Measurements from ENCODE around the gene RASSF3. TPM values are rescaled to one million over a fixed set of nuclear protein-coding genes. Genes with fewer than 3 reads are reported as not detected.

RASSF3 gene
- total RNA-seq (10 to 100 TPM; 31.5 to 60.9 TPM), polyA plus RNA-seq (10 to 100 TPM; 26.7 to 35.4 TPM)
- long read RNA-seq, donor 1, transcript RASSF3-204 (5 exons, 3,492 nt) = major isoform, 12 of 12 reads
- long read RNA-seq, donor 1, partial matches to known transcripts = 0 of 12 reads
- long read RNA-seq, donor 1, other reads (novel, unspliced or antisense) = 0 of 12 reads
- long read RNA-seq, donor 2, partial matches to known transcripts = 0 of 2 reads
- long read RNA-seq, donor 2, other reads (novel, unspliced or antisense) = 0 of 2 reads
- long read RNA-seq, donor 3, transcript RASSF3-204 (5 exons, 3,492 nt) = major isoform, 8 of 15 reads
- long read RNA-seq, donor 3, partial matches to known transcripts = 7 of 15 reads
- long read RNA-seq, donor 3, other reads (novel, unspliced or antisense) = 0 of 15 reads
- long read RNA-seq, donor 4 = 0 reads
- long read RNA-seq, donor 5, transcript RASSF3-204 (5 exons, 3,492 nt) = major isoform, 12 of 29 reads
- long read RNA-seq, donor 5, partial matches to known transcripts = 17 of 29 reads
- long read RNA-seq, donor 5, other reads (novel, unspliced or antisense) = 0 of 29 reads

- H3K36me3 ChIP-seq (ENCODE audit: control insufficient read depth in 4 of 4, insufficient read depth in 4 of 4, low read length in 4 of 4) = peaks cover 0 to 2% (median 0%) of the 10 kb centered on the region in 4 donors
- H3K9me3 ChIP-seq (ENCODE audit: control insufficient read depth in 4 of 4, insufficient read depth in 3 of 4, low read length in 3 of 4) = no peaks in the 10 kb centered on the region
- no peak for TF ChIP-seq CTCF (IDR thresholded peaks at IDR 0.05; ENCODE audit: control extremely low read depth, extremely low read depth)
- ATAC-seq (ENCODE audit: insufficient read depth, low FRiP score) (peak; percentile 88), DNase-seq (peak; percentile 84 to 87 (median 84))
- H3K27me3 ChIP-seq (ENCODE audit: control insufficient read depth in 3 of 3, insufficient read depth in 3 of 3, low read length in 2 of 3) = no peaks in the 10 kb centered on the region
- peak within 1 kb of the TSS; percentile 78 for H3K4me3 ChIP-seq
- peak within 1 kb of the TSS; percentile 31 to 89 for H3K9ac ChIP-seq (ENCODE audit: insufficient read depth in 1 of 2, low read length in 2 of 2)
- WGBS, 2 donors = 0% methylated on average over 37 to 76 of the region's 76 CpGs
- H3K27ac ChIP-seq (ENCODE audit: low read depth in 1 of 2, low read length in 1 of 2) = peak within 1 kb of the TSS; percentile 91 to 94
- H3K4me1 ChIP-seq (ENCODE audit: control insufficient read depth in 5 of 5, insufficient read depth in 5 of 5, low read length in 5 of 5) = peaks cover 0 to 22% (median 3%) of the 10 kb centered on the region in 5 donors
Measured at GRCh38 chr12:64610079-64610659, at the start of gene RASSF3. Gene RASSF3, plus strand, starts transcription at chr12:64610495. Its CDS starts 138 bp downstream, at chr12:64610633.

- no peak for TF ChIP-seq CTCF (IDR thresholded peaks at IDR 0.05; ENCODE audit: control extremely low read depth, extremely low read depth)
- Histone ChIP-seq H3K9me3 (ENCODE audit: control insufficient read depth in 4 of 4, insufficient read depth in 3 of 4, low read length in 3 of 4) (peaks cover 0 to 3% (median 0%) of the 10 kb centered on the region in 4 donors), H3K4me3 (no peak overlapping the region), H3K4me1 (ENCODE audit: control insufficient read depth in 5 of 5, insufficient read depth in 5 of 5, low read length in 5 of 5) (peaks cover 0 to 1% (median 0%) of the 10 kb centered on the region in 5 donors), H3K27me3 (ENCODE audit: control insufficient read depth in 3 of 3, insufficient read depth in 3 of 3, low read length in 2 of 3) (no peaks in the 10 kb centered on the region), H3K27ac (ENCODE audit: low read depth in 1 of 2, low read length in 1 of 2) (no peak overlapping the region), H3K9ac (ENCODE audit: insufficient read depth in 1 of 2, low read length in 2 of 2) (no peak overlapping the region), H3K36me3 (ENCODE audit: control insufficient read depth in 4 of 4, insufficient read depth in 4 of 4, low read length in 4 of 4) (no peaks in the 10 kb centered on the region)
- DNase-seq (no peak), ATAC-seq (ENCODE audit: insufficient read depth, low FRiP score) (no peak)
- WGBS, 2 donors = 96% methylated on average over 9 of the region's 9 CpGs
Measured at GRCh38 chr12:64561302-64562136, 48.8 kb upstream of the RASSF3 start.

GRCh38 chr12:64566122-64566521 lies 44.2 kb upstream of the RASSF3 start:
- Histone ChIP-seq H3K4me3 (no peak overlapping the region), H3K9me3 (ENCODE audit: control insufficient read depth in 4 of 4, insufficient read depth in 3 of 4, low read length in 3 of 4) (no peaks in the 10 kb centered on the region), H3K27me3 (ENCODE audit: control insufficient read depth in 3 of 3, insufficient read depth in 3 of 3, low read length in 2 of 3) (no peaks in the 10 kb centered on the region), H3K9ac (ENCODE audit: insufficient read depth in 1 of 2, low read length in 2 of 2) (no peak overlapping the region), H3K27ac (ENCODE audit: low read depth in 1 of 2, low read length in 1 of 2) (no peak overlapping the region), H3K4me1 (ENCODE audit: control insufficient read depth in 5 of 5, insufficient read depth in 5 of 5, low read length in 5 of 5) (peaks cover 0 to 8% (median 0%) of the 10 kb centered on the region in 5 donors), H3K36me3 (ENCODE audit: control insufficient read depth in 4 of 4, insufficient read depth in 4 of 4, low read length in 4 of 4) (no peaks in the 10 kb centered on the region)
- WGBS, 2 donors = 68 to 85% methylated on average over 4 of the region's 4 CpGs
- ATAC-seq (ENCODE audit: insufficient read depth, low FRiP score) (no peak), DNase-seq (no peak)
- TF ChIP-seq CTCF (IDR thresholded peaks at IDR 0.05; ENCODE audit: control extremely low read depth, extremely low read depth) = no peak

Data from lung (tissue), 16 donors.